ENCODE measurements around the gene IPO7.

Gene IPO7

GRCh38 chr11:9495803-9496514, 111.5 kb downstream of the IPO7 start:
- ATAC-seq (no peak), DNase-seq (no peak)
